ENCODE measurements around the gene TPPP.

- no peak for TF ChIP-seq CTCF (IDR thresholded peaks at IDR 0.05; ENCODE audit: low read depth, low read length)
- no peak for TF ChIP-seq EZH2phosphoT487 (IDR thresholded peaks at IDR 0.05; ENCODE audit: low read depth)
These were observed 76.6 kb downstream of the TPPP start for GRCh38 chr5:616484-617039.

Data from OCI-LY3 (cell line).